GM12878 (cell line): Measurements from ENCODE around the gene SMPX. TPM values are rescaled to one million over a fixed set of nuclear protein-coding genes. Genes with fewer than 3 reads are reported as not detected.

Source experiments
- ATAC-seq: fragments of 200-7000 bp; cut with Tn5 transposase; 3 replicates; pipeline ENCODE4 v1.9.1; 2020; ENCODE audit warnings: mild to moderate bottlenecking, moderate library complexity
- BruUV-seq: library from RNA; stranded (reverse); fragments of 400-500 nt; replicated peaks from 2 replicates; lab custom pipeline; 2021; lab: Mats Ljungman, UMichigan
- CTCF ChIA-PET: fragments of 300-600 bp; sonication (Branson Sonifier 250); formaldehyde crosslinking; extraction: SDS; loops from one replicate; lab custom pipeline; 2021; ENCODE audit warnings: inconsistent platforms; lab: Yijun Ruan, JAX
- POLR2A ChIA-PET: fragments of 350-600 bp; formaldehyde crosslinking; extraction: SDS; loops from one replicate; lab custom pipeline; 2021; ENCODE audit warnings: inconsistent platforms; lab: Charles Lee
- RAD21 ChIA-PET: fragments of 300-600 bp; sonication (Branson Sonifier 250); formaldehyde crosslinking; loops from one replicate; lab custom pipeline; 2023; ENCODE audit warnings: antibody characterized with exemption; ENCODE audit not compliant: unreplicated experiment; lab: Charles Lee
- SMC1A ChIA-PET: fragments of 300-600 bp; sonication (Branson Sonifier 250); formaldehyde crosslinking; loops from one replicate; lab custom pipeline; 2023; ENCODE audit not compliant: unreplicated experiment, uncharacterized antibody; lab: Charles Lee
- DNase-seq: peaks from one replicate; pipeline ENCODE4 v3.0.0-alpha.2; 2011; ENCODE audit warnings: low read depth, low spot score
- FAIRE-seq: peaks from 3 replicates; lab custom pipeline; 2011; peaks lifted over from hg19 to GRCh38; lab: Jason Lieb, UNC
- H2AFZ ChIP-seq: 2 replicates; pipeline ENCODE4 v1.6.0; 2011; ENCODE audit warnings: low read depth, low read length, control low read depth; ENCODE audit not compliant: control insufficient read depth
- H3K27ac ChIP-seq: 2 replicates; pipeline ENCODE4 v1.5.1; 2011; ENCODE audit warnings: control low read depth; ENCODE audit not compliant: control insufficient read depth, insufficient read depth
- H3K27me3 ChIP-seq, 2 experiments: replicated peaks in 1 of 2; 2 replicates each; pipeline versions ENCODE4 v1.6.0 to v1.6.1; 2011; ENCODE audit warnings: low read length in 1 of 2; ENCODE audit not compliant: control insufficient read depth in 2 of 2, insufficient read depth in 2 of 2
- H3K36me3 ChIP-seq, 2 experiments: 2 replicates each; pipeline ENCODE4 v1.5.1; 2011; ENCODE audit warnings: low read length in 1 of 2; ENCODE audit not compliant: control insufficient read depth in 2 of 2, insufficient read depth in 2 of 2
- H3K4me1 ChIP-seq: 2 replicates; pipeline ENCODE4 v1.6.1; 2011; ENCODE audit warnings: mild to moderate bottlenecking, low read length, moderate library complexity, mixed read lengths; ENCODE audit not compliant: control insufficient read depth, insufficient read depth
- H3K4me2 ChIP-seq: 2 replicates; pipeline ENCODE4 v1.6.0; 2011; ENCODE audit warnings: control low read depth; ENCODE audit not compliant: control insufficient read depth, insufficient read depth
- H3K4me3 ChIP-seq: fragments of 200-600 bp; sonication (generic); 2 replicates; pipeline ENCODE4 v1.5.1; 2016
- H3K79me2 ChIP-seq: 2 replicates; pipeline ENCODE4 v1.6.0; 2011; ENCODE audit warnings: low read length; ENCODE audit not compliant: control insufficient read depth, insufficient read depth
- H3K9ac ChIP-seq: 2 replicates; pipeline ENCODE4 v1.8.0; 2011; ENCODE audit warnings: low read length, control low read depth, mixed read lengths; ENCODE audit not compliant: control insufficient read depth, insufficient read depth
- H3K9me3 ChIP-seq: replicated peaks from 3 replicates; pipeline ENCODE4 v1.5.1; 2011; ENCODE audit warnings: mild to moderate bottlenecking, low read length; ENCODE audit not compliant: control insufficient read depth, insufficient read depth
- H4K20me1 ChIP-seq: 2 replicates; pipeline ENCODE4 v1.6.0; 2011; ENCODE audit not compliant: control insufficient read depth, insufficient read depth
- ASH2L ChIP-seq: fragments of 300-600, 200-600 bp; sonication (generic); IDR thresholded peaks from 2 replicates; pipeline ENCODE4 v1.6.1; 2017; ENCODE audit warnings: low read depth, mild to moderate bottlenecking, borderline replicate concordance
- BCL3 ChIP-seq: IDR thresholded peaks from 2 replicates; pipeline ENCODE4 v1.6.1; 2011; ENCODE audit warnings: borderline replicate concordance, low read depth, mild to moderate bottlenecking, moderate library complexity, low read length; ENCODE audit not compliant: insufficient read depth, poor library complexity, severe bottlenecking
- ELK1 ChIP-seq: IDR thresholded peaks from 2 replicates; pipeline ENCODE4 v1.6.1; 2012; ENCODE audit warnings: low read depth, low read length, improper control_type of control experiment
- IRF4 ChIP-seq: IDR thresholded peaks from 2 replicates; pipeline ENCODE4 v1.6.1; 2011; ENCODE audit warnings: low read depth, low read length
- JUNB ChIP-seq: IDR thresholded peaks from 2 replicates; pipeline ENCODE4 v1.6.1; 2016; ENCODE audit warnings: antibody characterized with exemption, mild to moderate bottlenecking
- KAT2A ChIP-seq: conservative IDR thresholded peaks from 2 replicates; pipeline ENCODE4 v1.6.1; 2011; ENCODE audit warnings: low read depth, low read length; ENCODE audit not compliant: control insufficient read depth
- KDM1A ChIP-seq: fragments of 200-600 bp; sonication (generic); IDR thresholded peaks from 2 replicates; pipeline ENCODE4 v1.6.1; 2016; ENCODE audit warnings: borderline replicate concordance
- NBN ChIP-seq: fragments of 450-650 bp; IDR thresholded peaks from 2 replicates; pipeline ENCODE4 v1.6.1; 2016
- NRF1 ChIP-seq: conservative IDR thresholded peaks from 2 replicates; pipeline ENCODE4 v1.6.1; 2011; ENCODE audit warnings: mild to moderate bottlenecking, low read depth, low read length, improper control_type of control experiment
- PRDM15 ChIP-seq: fragments of 450-650 bp; formaldehyde crosslinking; IDR thresholded peaks from 2 replicates; pipeline ENCODE4 v1.4.0; 2020; ENCODE audit warnings: mild to moderate bottlenecking, moderate library complexity
- SUZ12 ChIP-seq: fragments of 200-600 bp; sonication (generic); IDR thresholded peaks from one replicate; pipeline ENCODE4 v1.6.1; 2018; ENCODE audit warnings: antibody characterized with exemption, mild to moderate bottlenecking; ENCODE audit not compliant: unreplicated experiment
- WGBS: methylation state at CpG from one replicate; pipeline ENCODE4 v1.1.6; 2016; ENCODE audit warnings: low lambda C conversion rate; ENCODE audit not compliant: insufficient replicate concordance, insufficient coverage; ENCODE audit errors: missing lambda C conversion rate; 5-methylcytosine and 5-hydroxymethylcytosine counted together
- in situ Hi-C: fragments of 300-500 bp; cut with MboI; formaldehyde crosslinking; loops from 9 replicates; pipeline ENCODE4 v1.14.3; 2018; ENCODE audit warnings: mixed read lengths
- intact Hi-C: fragments of 100-400 bp; cut with micrococcal nuclease; formaldehyde crosslinking; loops from one replicate; pipeline ENCODE4 v1.14.2; 2022; ENCODE audit not compliant: unreplicated experiment
- polyA plus RNA-seq, 11 experiments: library from polyadenylated mRNA; depleted of rRNA in 4 of 11; unstranded in 6 of 11; stranded (reverse) in 5 of 11; fragments of >200 nt; fragmentation: Nextera tagmentation in 4 of 11; fragmentation: Illumina TruSeq in 1 of 11; extraction: Ambion mirVana in 4 of 11; extraction: Trizol in 1 of 11; gene quantifications; 1 replicate in 1 of 11; 2 replicates in 10 of 11; pipeline versions ENCODE4 v1.2.1 to v1.2.3, GENCODE V29; 2011 to 2016; ENCODE audit warnings: inconsistent platforms in 2 of 11, missing spikeins in 2 of 11, low read depth in 1 of 11
- total RNA-seq, 4 experiments: library from RNA; depleted of rRNA in 3 of 4; stranded (reverse); fragments of >200 nt in 3 of 4; fragmentation: Illumina TruSeq in 1 of 4; extraction: Trizol in 1 of 4; gene quantifications; 2 replicates each; pipeline versions ENCODE4 v1.2.1 to v1.2.3, GENCODE V29; 2013 to 2021

The SMPX gene
- total and polyA plus RNA-seq, 10 of the 15 experiments (the other 5 are each of a cell fraction or from before 2014, with no cell fraction given), result 0.08 to 0.09 TPM; not detected in 8

GRCh38 chrX:21666679-21667078 is 91.2 kb downstream of the SMPX start:
- Histone ChIP-seq H3K36me3 (no peaks in the 10 kb centered on the region), H3K27ac (no peak overlapping the region), H3K4me3 (no peak overlapping the region), H3K9me3 (no peaks in the 10 kb centered on the region), H3K27me3 (no peaks in the 10 kb centered on the region), H3K4me1 (no peaks in the 10 kb centered on the region), H2AFZ (no peak overlapping the region), H4K20me1 (no peaks in the 10 kb centered on the region), H3K79me2 (no peaks in the 10 kb centered on the region), H3K4me2 (no peak overlapping the region), H3K9ac (no peak overlapping the region)
- POLR2A ChIA-PET, result no interaction called here
- in situ Hi-C loops, result no loop called here
- ATAC-seq (no peak), DNase-seq (no peak), FAIRE-seq (no peak)
- CTCF ChIA-PET, result no interaction called here
- intact Hi-C loops, result no loop called here
- SMC1A ChIA-PET, result no interaction called here
- TF ChIP-seq ASH2L (no peak), BCL3 (no peak)
- BruUV-seq, result no TSS peak
- WGBS, result 34% methylated on average over 4 of the region's 4 CpGs
- RAD21 ChIA-PET, result no interaction called here

- no peak overlapping the region for H3K4me3 ChIP-seq
- SMC1A ChIA-PET, result no interaction called here
- H2AFZ ChIP-seq, result no peak overlapping the region
- in situ Hi-C loops (no loop called here), intact Hi-C loops (no loop called here)
- H3K4me2 ChIP-seq, result no peak overlapping the region
- RAD21 ChIA-PET, result no interaction called here
- H3K27me3 ChIP-seq, result no peaks in the 10 kb centered on the region
- no peaks in the 10 kb centered on the region for H3K4me1 ChIP-seq
- no peaks in the 10 kb centered on the region for H3K9me3 ChIP-seq
- CTCF ChIA-PET, result no interaction called here
- DNase-seq (no peak), ATAC-seq (no peak), FAIRE-seq (no peak)
- POLR2A ChIA-PET, result no interaction called here
- no TSS peak for BruUV-seq
- H4K20me1 ChIP-seq, result no peaks in the 10 kb centered on the region
- WGBS, result 21% methylated on average over 4 of the region's 4 CpGs
- no peak overlapping the region for H3K27ac ChIP-seq
- H3K79me2 ChIP-seq, result no peaks in the 10 kb centered on the region
- no peak overlapping the region for H3K9ac ChIP-seq
- no peaks in the 10 kb centered on the region for H3K36me3 ChIP-seq
- TF ChIP-seq ELK1 (no peak), JUNB (no peak), NBN (no peak), NRF1 (no peak), KAT2A (no peak), SUZ12 (no peak), KDM1A (no peak), PRDM15 (CRISPR knock-in tag) (no peak), IRF4 (no peak)
These were observed 91.7 kb downstream of the SMPX start for GRCh38 chrX:21666252-21666651.
